Osteocyte (in vitro differentiated cells): Measurements from ENCODE around the gene IMMP2L. TPM values are rescaled to one million over a fixed set of nuclear protein-coding genes. Genes with fewer than 3 reads are reported as not detected.

ENCODE experiments used
- DNase-seq: peaks from one replicate; pipeline ENCODE4 v3.0.0; 2021; ENCODE audit warnings: mixed read lengths; ENCODE audit not compliant: unreplicated experiment; ENCODE audit errors: extremely low spot score
- H3K27ac Mint-ChIP-seq: one replicate; pipeline ENCODE4 v1.8.0; 2021; ENCODE audit warnings: mild to moderate bottlenecking, mixed read lengths; ENCODE audit not compliant: unreplicated experiment
- H3K27me3 Mint-ChIP-seq: one replicate; pipeline ENCODE4 v1.8.0; 2021; ENCODE audit warnings: mixed read lengths; ENCODE audit not compliant: unreplicated experiment
- H3K36me3 Mint-ChIP-seq: one replicate; pipeline ENCODE4 v1.8.0; 2021; ENCODE audit warnings: mixed read lengths; ENCODE audit not compliant: unreplicated experiment
- H3K4me1 Mint-ChIP-seq: one replicate; pipeline ENCODE4 v1.8.0; 2021; ENCODE audit warnings: mixed read lengths; ENCODE audit not compliant: unreplicated experiment
- H3K4me3 Mint-ChIP-seq: one replicate; pipeline ENCODE4 v1.8.0; 2021; ENCODE audit warnings: mild to moderate bottlenecking, moderate library complexity, mixed read lengths; ENCODE audit not compliant: unreplicated experiment
- H3K9me3 Mint-ChIP-seq: one replicate; pipeline ENCODE4 v1.8.0; 2021; ENCODE audit warnings: mixed read lengths; ENCODE audit not compliant: unreplicated experiment
- CTCF ChIP-seq: fragments of 200-600 bp; sonication (generic); IDR thresholded peaks from 2 replicates; pipeline ENCODE4 v1.5.0; 2021; ENCODE audit warnings: antibody characterized with exemption, mild to moderate bottlenecking, moderate library complexity
- total RNA-seq: library from RNA; stranded (reverse); gene quantifications from 2 replicates; pipeline ENCODE4 v1.2.1, GENCODE V29; 2021

Gene IMMP2L
- total RNA-seq, 1 donor from 2014 or later = 15.6 TPM

GRCh38 chr7:111047595-111047994, 514.7 kb downstream of the IMMP2L start:
- Mint-ChIP-seq H3K4me1 (peaks cover 4% of the 10 kb centered on the region), H3K36me3 (no peaks in the 10 kb centered on the region), H3K9me3 (no peaks in the 10 kb centered on the region), H3K4me3 (no peak overlapping the region), H3K27me3 (no peaks in the 10 kb centered on the region), H3K27ac (no peak overlapping the region)
- DNase-seq = no peak
- TF ChIP-seq CTCF = no peak

- TF ChIP-seq CTCF = no peak
- H3K27ac Mint-ChIP-seq = no peak overlapping the region
- no peak for DNase-seq
- H3K4me1 Mint-ChIP-seq = no peaks in the 10 kb centered on the region
- no peaks in the 10 kb centered on the region for H3K27me3 Mint-ChIP-seq
- H3K9me3 Mint-ChIP-seq = no peaks in the 10 kb centered on the region
- no peak overlapping the region for H3K4me3 Mint-ChIP-seq
- H3K36me3 Mint-ChIP-seq = no peaks in the 10 kb centered on the region
Observed at GRCh38 chr7:111045449-111045848, 516.8 kb downstream of the IMMP2L start.

GRCh38 chr7:111043561-111043960, 518.7 kb downstream of the IMMP2L start:
- Mint-ChIP-seq H3K4me3 (no peak overlapping the region), H3K9me3 (no peaks in the 10 kb centered on the region), H3K4me1 (no peaks in the 10 kb centered on the region), H3K27me3 (no peaks in the 10 kb centered on the region), H3K36me3 (no peaks in the 10 kb centered on the region), H3K27ac (no peak overlapping the region)
- no peak for DNase-seq
- no peak for TF ChIP-seq CTCF

- H3K9me3 Mint-ChIP-seq = no peaks in the 10 kb centered on the region
- no peak for DNase-seq
- no peak overlapping the region for H3K4me3 Mint-ChIP-seq
- no peaks in the 10 kb centered on the region for H3K27me3 Mint-ChIP-seq
- no peak for TF ChIP-seq CTCF
- H3K36me3 Mint-ChIP-seq = no peaks in the 10 kb centered on the region
- H3K4me1 Mint-ChIP-seq = no peaks in the 10 kb centered on the region
- no peak overlapping the region for H3K27ac Mint-ChIP-seq
Observed at GRCh38 chr7:111042842-111043241, 519.5 kb downstream of the IMMP2L start.

GRCh38 chr7:111041577-111041976, 520.7 kb downstream of the IMMP2L start:
- DNase-seq = no peak
- H3K4me1 Mint-ChIP-seq = no peaks in the 10 kb centered on the region
- TF ChIP-seq CTCF = no peak

More at GRCh38 chr7:111041577-111041976, 520.7 kb downstream of the IMMP2L start:
- Mint-ChIP-seq H3K36me3 (no peaks in the 10 kb centered on the region), H3K9me3 (no peaks in the 10 kb centered on the region), H3K27ac (no peak overlapping the region), H3K4me3 (no peak overlapping the region), H3K27me3 (no peaks in the 10 kb centered on the region)
